ENCODE results near the gene MS4A15.

DNA sequence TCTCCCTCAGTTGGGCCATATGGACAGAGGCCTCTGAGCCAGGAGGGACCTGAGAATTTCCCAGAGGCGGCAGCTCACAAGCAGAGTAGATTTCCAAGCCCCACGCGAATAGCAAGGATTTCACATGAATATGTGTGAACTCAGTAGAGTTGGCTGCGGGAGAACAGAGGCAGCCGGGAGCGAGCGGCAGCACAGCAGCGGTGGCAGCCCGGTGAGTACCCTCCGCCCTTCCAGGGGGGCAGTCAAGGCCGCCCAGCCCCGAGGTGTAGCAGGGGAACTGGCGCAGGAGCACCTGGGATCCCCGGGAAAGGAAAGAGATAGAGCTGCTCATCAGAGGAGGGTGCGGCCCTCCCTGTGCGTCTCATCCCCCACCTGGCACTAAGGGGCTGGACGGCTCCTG, 8.4 kb upstream of the MS4A15 start:
- TF ChIP-seq EP300 (IDR thresholded peaks at IDR 0.05) = no peak
- TF ChIP-seq, protein P1, sequence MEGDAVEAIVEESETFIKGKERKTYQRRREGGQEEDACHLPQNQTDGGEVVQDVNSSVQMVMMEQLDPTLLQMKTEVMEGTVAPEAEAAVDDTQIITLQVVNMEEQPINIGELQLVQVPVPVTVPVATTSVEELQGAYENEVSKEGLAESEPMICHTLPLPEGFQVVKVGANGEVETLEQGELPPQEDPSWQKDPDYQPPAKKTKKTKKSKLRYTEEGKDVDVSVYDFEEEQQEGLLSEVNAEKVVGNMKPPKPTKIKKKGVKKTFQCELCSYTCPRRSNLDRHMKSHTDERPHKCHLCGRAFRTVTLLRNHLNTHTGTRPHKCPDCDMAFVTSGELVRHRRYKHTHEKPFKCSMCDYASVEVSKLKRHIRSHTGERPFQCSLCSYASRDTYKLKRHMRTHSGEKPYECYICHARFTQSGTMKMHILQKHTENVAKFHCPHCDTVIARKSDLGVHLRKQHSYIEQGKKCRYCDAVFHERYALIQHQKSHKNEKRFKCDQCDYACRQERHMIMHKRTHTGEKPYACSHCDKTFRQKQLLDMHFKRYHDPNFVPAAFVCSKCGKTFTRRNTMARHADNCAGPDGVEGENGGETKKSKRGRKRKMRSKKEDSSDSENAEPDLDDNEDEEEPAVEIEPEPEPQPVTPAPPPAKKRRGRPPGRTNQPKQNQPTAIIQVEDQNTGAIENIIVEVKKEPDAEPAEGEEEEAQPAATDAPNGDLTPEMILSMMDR (IDR thresholded peaks at IDR 0.05) = no peak

Data from sigmoid colon (tissue), 4 donors.